ENCODE results near the gene CAMK2A.

Gene CAMK2A

DNA sequence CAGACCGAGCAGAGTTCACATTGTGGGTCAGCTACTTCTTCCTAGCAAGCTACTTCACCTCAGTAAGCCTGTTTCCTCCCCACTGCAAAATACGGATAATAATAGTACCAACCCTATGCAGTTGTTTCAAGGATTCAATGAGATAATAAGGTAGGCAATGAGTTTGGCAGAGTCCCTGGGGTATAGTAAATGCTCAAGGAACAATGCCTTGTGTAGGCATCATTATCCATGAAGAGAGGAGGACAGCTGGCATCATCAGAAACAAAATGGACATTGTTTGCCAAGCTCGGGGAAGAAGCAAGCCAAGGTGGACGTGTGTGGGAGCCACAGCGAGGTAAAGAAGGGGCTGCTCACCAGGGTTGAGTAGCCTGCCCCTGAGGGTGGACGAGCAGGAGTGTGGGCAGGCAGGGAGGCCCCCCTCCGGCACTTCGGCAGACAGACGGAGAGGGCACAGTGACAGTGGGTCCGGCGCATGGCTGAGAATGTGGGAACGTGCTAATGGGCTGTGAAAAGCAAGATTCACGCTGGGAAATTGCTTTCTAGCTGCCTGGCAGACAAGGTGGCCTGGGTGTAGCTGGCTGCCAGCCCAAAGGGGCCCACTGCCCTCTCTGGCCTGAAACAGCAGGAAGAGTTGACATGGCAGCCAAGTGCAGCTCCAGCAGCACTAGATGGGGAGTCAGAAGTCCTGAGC is 10.1 kb downstream of the CAMK2A start:
- TF ChIP-seq, protein P1, sequence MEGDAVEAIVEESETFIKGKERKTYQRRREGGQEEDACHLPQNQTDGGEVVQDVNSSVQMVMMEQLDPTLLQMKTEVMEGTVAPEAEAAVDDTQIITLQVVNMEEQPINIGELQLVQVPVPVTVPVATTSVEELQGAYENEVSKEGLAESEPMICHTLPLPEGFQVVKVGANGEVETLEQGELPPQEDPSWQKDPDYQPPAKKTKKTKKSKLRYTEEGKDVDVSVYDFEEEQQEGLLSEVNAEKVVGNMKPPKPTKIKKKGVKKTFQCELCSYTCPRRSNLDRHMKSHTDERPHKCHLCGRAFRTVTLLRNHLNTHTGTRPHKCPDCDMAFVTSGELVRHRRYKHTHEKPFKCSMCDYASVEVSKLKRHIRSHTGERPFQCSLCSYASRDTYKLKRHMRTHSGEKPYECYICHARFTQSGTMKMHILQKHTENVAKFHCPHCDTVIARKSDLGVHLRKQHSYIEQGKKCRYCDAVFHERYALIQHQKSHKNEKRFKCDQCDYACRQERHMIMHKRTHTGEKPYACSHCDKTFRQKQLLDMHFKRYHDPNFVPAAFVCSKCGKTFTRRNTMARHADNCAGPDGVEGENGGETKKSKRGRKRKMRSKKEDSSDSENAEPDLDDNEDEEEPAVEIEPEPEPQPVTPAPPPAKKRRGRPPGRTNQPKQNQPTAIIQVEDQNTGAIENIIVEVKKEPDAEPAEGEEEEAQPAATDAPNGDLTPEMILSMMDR (conservative IDR thresholded peaks at IDR 0.05; ENCODE audit: low read depth): no peak
- H3K27ac ChIP-seq: no peak overlapping the region
- POLR2A ChIA-PET (ENCODE audit: low non-redundant PET): no interaction called here
- no peak for DNase-seq (ENCODE audit: low spot score)
- CTCF ChIA-PET: no interaction called here

- ChIA-PET CTCF (interaction anchor here (0.6 kb wide), 1 partner anchor 220 kb away, joined by 7 read pairs; no protein-coding TSS in a partner anchor), POLR2A (ENCODE audit: low non-redundant PET) (no interaction called here)
- TF ChIP-seq, protein P1 (conservative IDR thresholded peaks at IDR 0.05; ENCODE audit: low read depth): no peak
- H3K27ac ChIP-seq: peak overlapping the region; percentile 19
- DNase-seq (ENCODE audit: low spot score): peak; percentile 49
These were observed 10.7 kb downstream of the CAMK2A start for GRCh38 chr5:150278916-150279315.

GRCh38 chr5:150278046-150278730 is 11.4 kb downstream of the CAMK2A start:
- TF ChIP-seq, protein P1 (conservative IDR thresholded peaks at IDR 0.05; ENCODE audit: low read depth): no peak
- no peak for DNase-seq (ENCODE audit: low spot score)
- POLR2A ChIA-PET (ENCODE audit: low non-redundant PET): no interaction called here

GRCh38 chr5:150277043-150277442 is 12.5 kb downstream of the CAMK2A start:
- DNase-seq (ENCODE audit: low spot score): no peak
- ChIA-PET CTCF (interaction anchor here (0.9 kb wide), 1 partner anchor 9 kb away, joined by 3 read pairs; no protein-coding TSS in a partner anchor), POLR2A (ENCODE audit: low non-redundant PET) (interaction anchor here (0.6 kb wide), 1 partner anchor 172 kb away, joined by 3 read pairs; no protein-coding TSS in a partner anchor)
- TF ChIP-seq, protein P1 (conservative IDR thresholded peaks at IDR 0.05; ENCODE audit: low read depth): no peak
- H3K27ac ChIP-seq: no peak overlapping the region

More at GRCh38 chr5:150278046-150278730, 11.4 kb downstream of the CAMK2A start:
- CTCF ChIA-PET: interaction anchor here (0.6 kb wide), 1 partner anchor 219 kb away, joined by 7 read pairs; no protein-coding TSS in a partner anchor
- peak overlapping the region; percentile 19 for H3K27ac ChIP-seq

- TF ChIP-seq, protein P1 (conservative IDR thresholded peaks at IDR 0.05; ENCODE audit: low read depth): no peak
- DNase-seq (ENCODE audit: low spot score): no peak
- ChIA-PET POLR2A (ENCODE audit: low non-redundant PET) (no interaction called here), CTCF (interaction anchor here (0.7 to 0.8 kb wide), 2 partner anchors 33 to 68 kb away, joined by 3 to 4 read pairs; no protein-coding TSS in a partner anchor)
- H3K27ac ChIP-seq: no peak overlapping the region
These were observed 14.8 kb downstream of the CAMK2A start for GRCh38 chr5:150274811-150275210.

DNA sequence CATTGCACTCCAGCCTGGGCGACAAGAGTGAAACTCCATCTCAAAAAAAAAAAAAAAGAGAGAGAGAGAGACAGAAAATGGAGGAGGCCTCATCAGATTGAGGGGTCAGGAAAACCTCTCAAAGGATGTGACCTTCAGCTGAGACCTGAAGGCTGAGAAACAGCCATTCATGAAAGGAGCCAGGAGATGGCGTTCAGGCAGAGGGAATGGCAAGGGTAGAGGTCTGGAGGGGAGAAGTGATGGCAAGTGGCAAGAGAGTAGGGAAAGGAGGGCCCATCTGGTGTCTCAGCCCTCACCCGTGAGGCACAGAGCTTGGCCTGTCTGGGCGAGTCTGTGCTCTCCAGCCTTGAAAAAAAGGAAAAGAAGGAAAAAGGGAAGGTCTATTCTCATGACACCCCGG is 17.0 kb downstream of the CAMK2A start:
- ChIA-PET POLR2A (ENCODE audit: low non-redundant PET) (interaction anchor here (0.7 kb wide), 1 partner anchor 78 kb away, joined by 5 read pairs; no protein-coding TSS in a partner anchor), CTCF (interaction anchor here (0.6 to 4.4 kb wide), 10 partner anchors 10 to 178 kb away, joined by 3 to 49 read pairs (median 4); partner anchors contain the start of gene CAMK2A)
- H3K27ac ChIP-seq: peak overlapping the region; percentile 10; the same call in 1 of the 2 replicates
- peak; percentile 66 for DNase-seq (ENCODE audit: low spot score)
- TF ChIP-seq, protein P1 (conservative IDR thresholded peaks at IDR 0.05; ENCODE audit: low read depth): no peak; the same call in 1 of the 2 replicates

All from RWPE1 (cell line).